HepG2 (cell line): ENCODE data around the gene CLDN20. TPM values are rescaled to one million over a fixed set of nuclear protein-coding genes. Genes with fewer than 3 reads are reported as not detected.

Experiments
- ARID3A ChIP-seq: IDR thresholded peaks from 2 replicates; pipeline ENCODE4 v1.6.1; 2012; ENCODE audit warnings: low read depth, low read length, improper control_type of control experiment
- CBX2 ChIP-seq, 2 experiments: fragments of 200-600 bp in 1 of 2; sonication (generic); formaldehyde crosslinking in 1 of 2; IDR thresholded peaks; 2 replicates each; pipeline versions ENCODE4 v1.7.0 to v1.8.1; 2018 to 2022; ENCODE audit warnings: low read depth in 2 of 2, low read length in 1 of 2, mild to moderate bottlenecking in 1 of 2, missing genetic modification reagents in 1 of 2
- FOXJ3 ChIP-seq: sonication (generic); formaldehyde crosslinking; IDR thresholded peaks from 2 replicates; pipeline ENCODE4 v1.4.0; 2020; ENCODE audit warnings: missing genetic modification reagents, mild to moderate bottlenecking, borderline replicate concordance
- FOXM1 ChIP-seq: sonication (generic); formaldehyde crosslinking; IDR thresholded peaks from 2 replicates; pipeline ENCODE4 v1.5.0; 2020; ENCODE audit warnings: missing genetic modification reagents
- HDAC1 ChIP-seq: sonication (generic); formaldehyde crosslinking; IDR thresholded peaks from 2 replicates; pipeline ENCODE4 v1.5.1; 2020; ENCODE audit warnings: mild to moderate bottlenecking, missing genetic modification reagents
- IKZF1 ChIP-seq: fragments of 450-650 bp; IDR thresholded peaks from 2 replicates; pipeline ENCODE4 v1.7.1; 2016
- JARID2 ChIP-seq: sonication (generic); formaldehyde crosslinking; IDR thresholded peaks from 2 replicates; pipeline ENCODE4 v1.8.1; 2023; ENCODE audit warnings: missing genetic modification reagents, inconsistent platforms; ENCODE audit not compliant: insufficient replicate concordance
- MEIS2 ChIP-seq: sonication (generic); formaldehyde crosslinking; IDR thresholded peaks from 2 replicates; pipeline ENCODE4 v1.9.0; 2021; ENCODE audit warnings: mild to moderate bottlenecking, missing genetic modification reagents
- MLX ChIP-seq: IDR thresholded peaks from 2 replicates; pipeline ENCODE4 v1.6.1; 2016
- NFIC ChIP-seq: IDR thresholded peaks from 2 replicates; pipeline ENCODE4 v1.6.1; 2012; ENCODE audit warnings: mild to moderate bottlenecking, low read length, inconsistent platforms
- POLR2A ChIP-seq, 2 experiments: IDR thresholded peaks; 2 replicates each; pipeline ENCODE4 v1.6.1; 2011; ENCODE audit warnings: low read depth in 2 of 2, low read length in 2 of 2, mild to moderate bottlenecking in 1 of 2, moderate library complexity in 1 of 2; ENCODE audit not compliant: insufficient read depth in 1 of 2
- RARG ChIP-seq: sonication (generic); formaldehyde crosslinking; IDR thresholded peaks from 2 replicates; pipeline ENCODE4 v1.4.0; 2020; ENCODE audit warnings: low read depth, mild to moderate bottlenecking, missing genetic modification reagents
- SETDB1 ChIP-seq: sonication (generic); formaldehyde crosslinking; IDR thresholded peaks from 2 replicates; pipeline ENCODE4 v1.5.1; 2020; ENCODE audit warnings: missing genetic modification reagents, mild to moderate bottlenecking, borderline replicate concordance
- SP4 ChIP-seq: sonication (generic); formaldehyde crosslinking; IDR thresholded peaks from 2 replicates; pipeline ENCODE4 v1.8.1; 2023; ENCODE audit warnings: mild to moderate bottlenecking, missing genetic modification reagents
- TBL1XR1 ChIP-seq: fragments of 150-350 bp; IDR thresholded peaks from 2 replicates; pipeline ENCODE4 v1.6.1; 2014; ENCODE audit warnings: borderline replicate concordance, low read length; ENCODE audit not compliant: partially characterized antibody
- ZBTB42 ChIP-seq: sonication (generic); formaldehyde crosslinking; IDR thresholded peaks from 2 replicates; pipeline ENCODE4 v1.5.0; 2020; ENCODE audit warnings: mild to moderate bottlenecking, missing genetic modification reagents
- ZBTB7B ChIP-seq: sonication (generic); formaldehyde crosslinking; IDR thresholded peaks from 2 replicates; pipeline ENCODE4 v1.4.0; 2020; ENCODE audit warnings: missing genetic modification reagents
- ZNF12 ChIP-seq: sonication (generic); formaldehyde crosslinking; IDR thresholded peaks from 2 replicates; pipeline ENCODE4 v1.5.0; 2020; ENCODE audit warnings: missing genetic modification reagents
- ZNF251 ChIP-seq: sonication (generic); formaldehyde crosslinking; IDR thresholded peaks from 2 replicates; pipeline ENCODE4 v1.9.0; 2021; ENCODE audit warnings: mild to moderate bottlenecking, missing genetic modification reagents
- ZNF292 ChIP-seq: sonication (generic); formaldehyde crosslinking; IDR thresholded peaks from 2 replicates; pipeline ENCODE4 v1.8.1; 2022; ENCODE audit warnings: mild to moderate bottlenecking, low read depth, missing genetic modification reagents, borderline replicate concordance
- ZNF430 ChIP-seq: sonication (generic); formaldehyde crosslinking; IDR thresholded peaks from 2 replicates; pipeline ENCODE4 v1.9.0; 2021; ENCODE audit warnings: mild to moderate bottlenecking, missing genetic modification reagents
- ZNF512 ChIP-seq: sonication (generic); formaldehyde crosslinking; IDR thresholded peaks from 2 replicates; pipeline ENCODE4 v1.4.0; 2020; ENCODE audit warnings: mild to moderate bottlenecking, missing genetic modification reagents
- ZNF563 ChIP-seq: sonication (generic); formaldehyde crosslinking; IDR thresholded peaks from 2 replicates; pipeline ENCODE4 v1.8.0; 2022; ENCODE audit warnings: mild to moderate bottlenecking, moderate library complexity, missing genetic modification reagents
- ZNF703 ChIP-seq: sonication (generic); formaldehyde crosslinking; IDR thresholded peaks from 2 replicates; pipeline ENCODE4 v1.5.1; 2020; ENCODE audit warnings: missing genetic modification reagents, mild to moderate bottlenecking, moderate library complexity, borderline replicate concordance
- ZNF737 ChIP-seq: sonication (generic); formaldehyde crosslinking; IDR thresholded peaks from 2 replicates; pipeline ENCODE4 v1.5.0; 2020; ENCODE audit warnings: missing genetic modification reagents, mild to moderate bottlenecking, borderline replicate concordance
- ZNF878 ChIP-seq: sonication (generic); formaldehyde crosslinking; IDR thresholded peaks from 2 replicates; pipeline ENCODE4 v1.8.1; 2023; ENCODE audit warnings: mild to moderate bottlenecking, missing genetic modification reagents, moderate library complexity
- polyA plus RNA-seq, 8 experiments: library from polyadenylated mRNA; depleted of rRNA in 3 of 8; stranded (reverse) in 7 of 8; unstranded in 1 of 8; fragments of >200 nt; fragmentation: Illumina TruSeq in 4 of 8; extraction: Trizol in 4 of 8; gene quantifications; 2 replicates each; pipeline versions ENCODE4 v1.2.1 to v1.2.3, GENCODE V29; 2011 to 2016; ENCODE audit warnings: low read depth in 4 of 8, missing spikeins in 1 of 8, mixed read lengths in 1 of 8; ENCODE audit not compliant: insufficient read depth in 1 of 8
- total RNA-seq, 5 experiments: library from RNA; depleted of rRNA; stranded (reverse); fragments of >200 nt; fragmentation: Illumina TruSeq; extraction: Trizol; gene quantifications; 2 replicates each; pipeline ENCODE4 v1.2.3, GENCODE V29; 2016; ENCODE audit warnings: low read depth in 1 of 5
- TF ChIP-seq, protein P1 (sequence below): conservative IDR thresholded peaks from 2 replicates; pipeline ENCODE4 v1.6.1; 2018; ENCODE audit warnings: missing genetic modification reagents

CLDN20 gene
- total and polyA plus RNA-seq, 2 of the 13 experiments (the other 11 are each of a cell fraction or from before 2014, with no cell fraction given): not detected

- TF ChIP-seq, protein P1, sequence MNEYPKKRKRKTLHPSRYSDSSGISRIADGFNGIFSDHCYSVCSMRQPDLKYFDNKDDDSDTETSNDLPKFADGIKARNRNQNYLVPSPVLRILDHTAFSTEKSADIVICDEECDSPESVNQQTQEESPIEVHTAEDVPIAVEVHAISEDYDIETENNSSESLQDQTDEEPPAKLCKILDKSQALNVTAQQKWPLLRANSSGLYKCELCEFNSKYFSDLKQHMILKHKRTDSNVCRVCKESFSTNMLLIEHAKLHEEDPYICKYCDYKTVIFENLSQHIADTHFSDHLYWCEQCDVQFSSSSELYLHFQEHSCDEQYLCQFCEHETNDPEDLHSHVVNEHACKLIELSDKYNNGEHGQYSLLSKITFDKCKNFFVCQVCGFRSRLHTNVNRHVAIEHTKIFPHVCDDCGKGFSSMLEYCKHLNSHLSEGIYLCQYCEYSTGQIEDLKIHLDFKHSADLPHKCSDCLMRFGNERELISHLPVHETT: peak; percentile 48; the same call in 1 of the 2 replicates
- no peak for TF ChIP-seq FOXM1 (CRISPR knock-in tag)
- TF ChIP-seq TBL1XR1: no peak
- TF ChIP-seq ZNF878 (CRISPR knock-in tag): no peak; the same call in 1 of the 2 replicates
- no peak for TF ChIP-seq ZBTB42 (CRISPR knock-in tag)
- TF ChIP-seq ARID3A: peak; percentile 89
- TF ChIP-seq POLR2A (IDR thresholded peaks at IDR 0.05; ENCODE audit: insufficient read depth in 1 of 2, low read depth in 2 of 2, low read length in 2 of 2): 0 out of 4 replicates have a peak, but pooled peaks of 1 of the 2 experiments have one; percentile 37
- TF ChIP-seq ZNF251 (CRISPR knock-in tag): no peak
- TF ChIP-seq MEIS2: no peak
- no peak for TF ChIP-seq ZNF563 (CRISPR knock-in tag)
- no peak for TF ChIP-seq CBX2 (IDR thresholded peaks at IDR 0.05; ENCODE audit: low read depth, low read length)
- no peak for TF ChIP-seq CBX2 (CRISPR knock-in tag; IDR thresholded peaks at IDR 0.05; ENCODE audit: low read depth)
- TF ChIP-seq SETDB1 (CRISPR knock-in tag): no peak
- no peak for TF ChIP-seq RARG (CRISPR knock-in tag)
- peak; percentile 77; the same call in 1 of the 2 replicates for TF ChIP-seq ZNF12 (CRISPR knock-in tag)
- no peak for TF ChIP-seq IKZF1
- no peak for TF ChIP-seq ZNF703
- no peak; the same call in 1 of the 2 replicates for TF ChIP-seq ZNF292 (CRISPR knock-in tag)
- TF ChIP-seq ZNF512 (CRISPR knock-in tag): no peak
- TF ChIP-seq NFIC: peak; percentile 61
- no peak for TF ChIP-seq ZNF737 (CRISPR knock-in tag)
- peak; percentile 98 for TF ChIP-seq MLX (CRISPR knock-in tag)
- no peak for TF ChIP-seq ZBTB7B (CRISPR knock-in tag)
- TF ChIP-seq SP4 (CRISPR knock-in tag): no peak
- TF ChIP-seq HDAC1 (CRISPR knock-in tag): peak; percentile 64
- no peak for TF ChIP-seq FOXJ3 (CRISPR knock-in tag)
- TF ChIP-seq ZNF430 (CRISPR knock-in tag): peak; percentile 89; the same call in 1 of the 2 replicates
- TF ChIP-seq JARID2: no peak
Measured at GRCh38 chr6:155314773-155315515, 51.1 kb downstream of the CLDN20 start (continued).
